ENCODE data around the gene SPRY4.
"Not testable (repeated sequence)": the region's sequence is repeated elsewhere in the genome, so short reads cannot be mapped to it uniquely, and the experiment has no call there.

The SPRY4 gene

GRCh38 chr5:142324871-142325724 lies at the start of gene SPRY4:
TSS of gene SPRY4 (minus strand) at chr5:142325021. CDS start at chr5:142315108, 9,913 bp downstream.
- peak; percentile 98 for DNase-seq (ENCODE audit: low read depth, low spot score)

GRCh38 chr5:142368529-142368928 lies 43.7 kb upstream of the SPRY4 start:
- no peak for DNase-seq (ENCODE audit: low read depth, low spot score)

GRCh38 chr5:142366007-142366406 lies 41.2 kb upstream of the SPRY4 start:
- no peak for DNase-seq (ENCODE audit: low read depth, low spot score)

- no peak for DNase-seq (ENCODE audit: low read depth, low spot score)
These were observed 39.7 kb upstream of the SPRY4 start for GRCh38 chr5:142364251-142365145.

- DNase-seq (ENCODE audit: low read depth, low spot score) = no peak
These were observed 38.8 kb upstream of the SPRY4 start for GRCh38 chr5:142363619-142363963.

GRCh38 chr5:142362193-142362592 lies 37.4 kb upstream of the SPRY4 start:
- DNase-seq (ENCODE audit: low read depth, low spot score) = not testable (repeated sequence)

- DNase-seq (ENCODE audit: low read depth, low spot score) = no peak
These were observed 35.8 kb upstream of the SPRY4 start for GRCh38 chr5:142360607-142361120.

GRCh38 chr5:142360051-142360498 lies 35.3 kb upstream of the SPRY4 start:
- no peak for DNase-seq (ENCODE audit: low read depth, low spot score)

GRCh38 chr5:142358648-142359047 lies 33.8 kb upstream of the SPRY4 start:
- DNase-seq (ENCODE audit: low read depth, low spot score) = no peak

GRCh38 chr5:142358121-142358520 lies 33.3 kb upstream of the SPRY4 start:
- DNase-seq (ENCODE audit: low read depth, low spot score) = no peak

GRCh38 chr5:142357469-142358090 lies 32.8 kb upstream of the SPRY4 start:
- no peak for DNase-seq (ENCODE audit: low read depth, low spot score)

- peak; percentile 43 for DNase-seq (ENCODE audit: low read depth, low spot score)
These were observed 32.1 kb upstream of the SPRY4 start for GRCh38 chr5:142356716-142357468.

- peak; percentile 31 for DNase-seq (ENCODE audit: low read depth, low spot score)
These were observed 31.5 kb upstream of the SPRY4 start for GRCh38 chr5:142356349-142356715.

- no peak for DNase-seq (ENCODE audit: low read depth, low spot score)
These were observed 28.3 kb upstream of the SPRY4 start for GRCh38 chr5:142353071-142353472.

GRCh38 chr5:142350021-142350420 lies 25.2 kb upstream of the SPRY4 start:
- DNase-seq (ENCODE audit: low read depth, low spot score) = no peak

GRCh38 chr5:142346706-142347105 lies 21.9 kb upstream of the SPRY4 start:
- DNase-seq (ENCODE audit: low read depth, low spot score) = no peak

- DNase-seq (ENCODE audit: low read depth, low spot score) = not testable (repeated sequence)
These were observed 20.1 kb upstream of the SPRY4 start for GRCh38 chr5:142344915-142345314.

GRCh38 chr5:142343531-142343930 lies 18.7 kb upstream of the SPRY4 start:
- DNase-seq (ENCODE audit: low read depth, low spot score) = no peak

- no peak for DNase-seq (ENCODE audit: low read depth, low spot score)
These were observed 17.5 kb upstream of the SPRY4 start for GRCh38 chr5:142342128-142342981.

- no peak for DNase-seq (ENCODE audit: low read depth, low spot score)
These were observed 15.0 kb upstream of the SPRY4 start for GRCh38 chr5:142339781-142340180.

Data from brain pericyte (primary cell).